GM10266 (cell line): Measurements from ENCODE around the gene TRMT6.

Experiments used
- DNase-seq: peaks from one replicate; pipeline ENCODE4 v3.0.0; 2012; ENCODE audit errors: extremely low spot score
- TF ChIP-seq, protein P1 (sequence below): IDR thresholded peaks from 2 replicates; pipeline ENCODE4 v1.5.1; 2012; ENCODE audit warnings: mild to moderate bottlenecking, low read depth; ENCODE audit not compliant: control insufficient read depth, insufficient read depth; ENCODE audit errors: missing control alignments

Gene TRMT6

GRCh38 chr20:5967469-5967868 is 17.1 kb upstream of the TRMT6 start:
- DNase-seq, result no peak
- TF ChIP-seq, protein P1, sequence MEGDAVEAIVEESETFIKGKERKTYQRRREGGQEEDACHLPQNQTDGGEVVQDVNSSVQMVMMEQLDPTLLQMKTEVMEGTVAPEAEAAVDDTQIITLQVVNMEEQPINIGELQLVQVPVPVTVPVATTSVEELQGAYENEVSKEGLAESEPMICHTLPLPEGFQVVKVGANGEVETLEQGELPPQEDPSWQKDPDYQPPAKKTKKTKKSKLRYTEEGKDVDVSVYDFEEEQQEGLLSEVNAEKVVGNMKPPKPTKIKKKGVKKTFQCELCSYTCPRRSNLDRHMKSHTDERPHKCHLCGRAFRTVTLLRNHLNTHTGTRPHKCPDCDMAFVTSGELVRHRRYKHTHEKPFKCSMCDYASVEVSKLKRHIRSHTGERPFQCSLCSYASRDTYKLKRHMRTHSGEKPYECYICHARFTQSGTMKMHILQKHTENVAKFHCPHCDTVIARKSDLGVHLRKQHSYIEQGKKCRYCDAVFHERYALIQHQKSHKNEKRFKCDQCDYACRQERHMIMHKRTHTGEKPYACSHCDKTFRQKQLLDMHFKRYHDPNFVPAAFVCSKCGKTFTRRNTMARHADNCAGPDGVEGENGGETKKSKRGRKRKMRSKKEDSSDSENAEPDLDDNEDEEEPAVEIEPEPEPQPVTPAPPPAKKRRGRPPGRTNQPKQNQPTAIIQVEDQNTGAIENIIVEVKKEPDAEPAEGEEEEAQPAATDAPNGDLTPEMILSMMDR, result no peak

DNA sequence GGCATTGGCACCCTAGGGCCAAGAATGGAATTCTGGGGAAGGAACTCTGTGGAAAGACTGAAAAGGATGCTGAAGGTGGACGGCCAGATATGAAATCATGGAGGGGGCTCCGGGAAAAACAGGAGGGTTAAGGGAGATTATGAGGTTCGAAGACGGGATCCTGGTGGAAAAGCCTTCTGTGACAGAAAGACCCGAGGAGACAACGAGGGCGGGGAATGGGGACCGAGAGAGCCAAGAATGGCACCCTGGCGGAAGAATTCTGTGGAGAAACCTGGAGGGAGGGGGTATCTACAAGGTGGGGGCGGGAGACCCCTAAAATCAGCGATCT is 426 bp downstream of the TRMT6 start:
- DNase-seq, result no peak
- TF ChIP-seq, protein P1, result no peak

DNA sequence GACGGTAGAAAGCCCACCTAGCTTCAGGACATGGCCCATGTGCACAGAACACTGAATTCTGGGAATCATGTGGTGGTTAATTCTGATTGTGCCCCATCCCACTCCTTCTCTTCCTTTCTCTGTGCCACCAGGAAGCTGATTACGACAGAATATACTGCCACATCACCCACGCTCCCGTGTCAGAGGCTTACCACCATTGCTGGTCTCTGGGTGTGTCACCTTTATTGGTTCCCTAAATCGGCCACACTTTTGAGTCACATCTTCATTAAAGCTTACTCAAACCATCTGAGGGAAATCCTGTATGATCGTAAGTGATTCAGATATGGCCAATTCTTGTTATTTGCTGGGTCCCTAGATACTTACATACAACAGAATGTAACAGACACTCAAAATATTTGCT is 3.1 kb downstream of the TRMT6 start:
- DNase-seq, result no peak

DNA sequence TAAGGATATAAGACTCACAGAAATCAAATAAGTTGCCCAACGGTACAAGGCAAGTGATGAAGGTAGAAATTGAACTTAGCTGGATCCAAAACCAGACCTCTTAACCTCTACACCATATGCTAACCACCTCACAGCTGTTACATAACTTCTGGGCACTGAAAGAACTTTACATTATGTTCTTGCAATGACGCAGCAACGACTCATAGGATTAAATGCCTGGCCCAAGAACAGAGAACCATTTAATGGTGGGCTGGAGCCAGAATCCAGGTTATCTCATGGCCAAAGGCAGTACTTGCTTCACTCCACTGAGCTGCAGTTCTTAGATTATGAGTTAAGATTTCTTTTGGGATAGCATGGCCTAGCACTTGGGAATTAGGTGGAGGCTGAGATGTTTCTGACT is 4.4 kb downstream of the TRMT6 start:
- no peak for DNase-seq
- TF ChIP-seq, protein P1, result no peak

More for the DNA sequence above, 3.1 kb downstream of the TRMT6 start:
- TF ChIP-seq, protein P1, result no peak

- TF ChIP-seq, protein P1, result no peak
- no peak for DNase-seq
Observed at GRCh38 chr20:5938456-5939029, 11.8 kb downstream of the TRMT6 start.

- TF ChIP-seq, protein P1, result no peak
- DNase-seq, result no peak
Observed at GRCh38 chr20:5936238-5936637, 14.1 kb downstream of the TRMT6 start.

DNA sequence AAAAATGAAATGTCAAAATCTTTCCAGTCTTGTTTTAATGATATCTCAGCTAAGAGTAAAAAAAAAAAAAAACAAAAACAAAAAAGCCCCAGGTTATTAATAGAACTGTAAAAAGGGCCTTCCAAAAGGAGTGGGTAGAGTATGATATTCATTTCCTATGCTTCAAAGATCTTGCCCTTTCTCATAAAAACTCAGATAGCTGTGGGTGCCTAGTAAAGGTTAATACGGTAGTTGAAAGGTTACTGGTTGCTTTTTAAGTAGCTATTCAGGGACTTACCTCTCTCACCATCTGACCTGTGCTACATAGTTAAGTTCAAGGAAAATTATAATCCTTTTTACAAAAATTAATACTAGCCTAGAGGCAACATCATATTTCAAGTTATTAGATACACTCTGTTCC is 14.9 kb downstream of the TRMT6 start:
- no peak for DNase-seq

More for the DNA sequence above, 14.9 kb downstream of the TRMT6 start:
- TF ChIP-seq, protein P1, result no peak
